Measurements from ENCODE around the gene PHKB. TPM values are rescaled to one million over a fixed set of nuclear protein-coding genes. Genes with fewer than 3 reads are reported as not detected.

The PHKB gene
- total and polyA plus RNA-seq, 2 experiments from 2014 or later: 31.3 to 52.0 TPM

DNA sequence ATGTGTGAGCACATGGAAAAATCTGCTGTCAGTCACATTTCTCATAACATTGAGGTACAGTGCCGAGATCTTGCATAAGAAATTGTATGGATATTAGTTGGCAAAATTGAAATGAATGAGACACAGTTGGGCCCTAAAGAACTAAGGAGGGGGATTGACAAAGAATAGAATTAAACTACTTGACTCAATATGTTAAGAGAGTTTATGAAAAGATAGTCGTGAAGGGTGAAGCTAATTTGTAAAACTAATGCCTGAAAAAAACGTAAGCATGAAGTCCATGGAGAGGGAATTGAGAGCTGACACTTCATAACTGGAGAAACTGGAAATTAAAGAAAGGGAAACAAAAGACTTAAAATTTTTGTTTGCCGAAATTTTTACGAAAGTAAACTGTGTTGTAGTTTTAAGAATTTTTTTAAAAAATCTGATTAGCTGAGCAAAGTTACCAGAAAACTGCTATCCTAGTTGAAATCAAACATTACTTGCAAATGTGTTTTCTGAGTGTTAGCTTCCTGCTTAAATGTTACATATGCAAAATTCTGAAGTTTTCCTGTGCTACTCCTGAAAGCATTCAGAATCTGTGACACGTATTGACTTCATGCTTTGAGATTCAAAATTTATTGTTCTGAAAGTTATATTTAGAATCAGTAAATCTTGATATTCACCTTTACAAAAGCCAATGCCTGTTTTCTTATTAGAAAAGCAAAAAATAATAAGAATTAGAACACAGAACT lies 239.9 kb downstream of the PHKB start:
- Histone ChIP-seq H4K20me1 (ENCODE audit: insufficient read depth) (no peaks in the 10 kb centered on the region), H3K9me3 (ENCODE audit: low read depth) (no peaks in the 10 kb centered on the region), H3K27ac (no peak overlapping the region), H3F3A (ENCODE audit: insufficient read depth) (no peaks in the 10 kb centered on the region), H3K79me2 (ENCODE audit: insufficient read depth) (no peaks in the 10 kb centered on the region), H3K27me3 (replicated peaks; ENCODE audit: insufficient read depth) (no peaks in the 10 kb centered on the region), H2AFZ (no peak overlapping the region), H3K9me2 (ENCODE audit: insufficient read depth) (no peaks in the 10 kb centered on the region), H3K4me2 (ENCODE audit: unreplicated experiment) (no peak overlapping the region), H3K9ac (no peak overlapping the region), H3K4me1 (ENCODE audit: insufficient read depth) (no peaks in the 10 kb centered on the region), H3K4me3 (no peak overlapping the region), H3K36me3 (ENCODE audit: low read depth) (peaks cover under 1% of the 10 kb centered on the region)
- WGBS, 2 experiments (ENCODE audit: low coverage in 1 of 2, low lambda C conversion rate in 2 of 2, missing lambda C conversion rate in 2 of 2): 73% methylated on average over 6 of the region's 6 CpGs
- in situ Hi-C loops (cut with MboI): no loop called here
- no peak for DNase-seq
- TF ChIP-seq EZH2phosphoT487 (IDR thresholded peaks at IDR 0.05; ENCODE audit: insufficient read depth, low read depth) (no peak), EZH2 (IDR thresholded peaks at IDR 0.05; ENCODE audit: insufficient read depth, poor library complexity, severe bottlenecking) (no peak)

DNA sequence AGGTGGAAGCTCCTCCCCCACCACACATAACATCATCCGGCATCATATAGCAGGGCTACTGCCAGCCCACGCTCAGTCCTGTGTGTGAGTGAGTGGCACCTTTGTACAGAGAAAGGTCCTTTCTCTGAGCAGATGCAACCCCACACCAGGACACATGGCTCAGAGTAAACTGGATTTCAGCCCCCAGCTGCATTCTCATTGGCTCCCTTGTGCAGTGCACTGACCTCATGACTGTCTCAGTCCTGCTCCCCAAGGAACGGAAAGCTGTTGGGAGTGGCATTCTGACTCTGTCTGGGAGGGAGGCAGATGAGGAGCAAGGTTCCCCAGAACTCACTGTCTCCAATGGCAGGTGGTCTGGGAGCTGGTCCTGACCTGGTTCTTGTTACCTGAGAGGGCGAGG lies 244.1 kb downstream of the PHKB start:
- 74 to 78% methylated on average over 4 of the region's 4 CpGs for WGBS, 2 experiments (ENCODE audit: low coverage in 1 of 2, low lambda C conversion rate in 2 of 2, missing lambda C conversion rate in 2 of 2)
- no peak for DNase-seq
- Histone ChIP-seq H3K27ac (no peak overlapping the region), H3K9ac (no peak overlapping the region), H2AFZ (no peak overlapping the region), H3F3A (ENCODE audit: insufficient read depth) (no peaks in the 10 kb centered on the region), H3K4me3 (no peak overlapping the region), H3K27me3 (replicated peaks; ENCODE audit: insufficient read depth) (no peaks in the 10 kb centered on the region), H3K9me3 (ENCODE audit: low read depth) (no peaks in the 10 kb centered on the region), H3K79me2 (ENCODE audit: insufficient read depth) (no peaks in the 10 kb centered on the region), H3K36me3 (ENCODE audit: low read depth) (no peaks in the 10 kb centered on the region), H3K4me2 (ENCODE audit: unreplicated experiment) (no peak overlapping the region), H3K9me2 (ENCODE audit: insufficient read depth) (no peaks in the 10 kb centered on the region), H4K20me1 (ENCODE audit: insufficient read depth) (no peaks in the 10 kb centered on the region), H3K4me1 (ENCODE audit: insufficient read depth) (no peaks in the 10 kb centered on the region)
- in situ Hi-C loops (cut with MboI): no loop called here
- TF ChIP-seq EZH2phosphoT487 (IDR thresholded peaks at IDR 0.05; ENCODE audit: insufficient read depth, low read depth): no peak
- no peak for TF ChIP-seq EZH2 (IDR thresholded peaks at IDR 0.05; ENCODE audit: insufficient read depth, poor library complexity, severe bottlenecking)

DNA sequence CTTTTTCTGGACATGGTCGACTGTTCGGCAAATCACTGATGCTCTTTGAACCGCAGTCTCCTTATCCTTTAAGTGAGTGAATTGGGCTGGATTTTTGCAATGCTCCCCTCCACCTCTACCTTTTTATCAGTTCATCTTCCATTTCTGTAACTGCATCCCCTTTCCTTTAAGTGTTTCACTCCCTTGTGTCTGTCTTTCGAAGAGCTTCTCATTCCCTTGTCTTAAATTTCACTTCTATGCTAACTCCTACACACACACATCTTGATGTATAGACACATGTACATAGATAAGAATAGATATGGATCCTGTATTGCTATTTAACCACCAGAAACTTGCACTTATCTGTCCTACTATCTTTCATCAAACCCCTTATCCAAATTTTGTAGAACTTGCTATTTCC lies 250.7 kb downstream of the PHKB start:
- Histone ChIP-seq H3K79me2 (ENCODE audit: insufficient read depth) (no peaks in the 10 kb centered on the region), H3K9me3 (ENCODE audit: low read depth) (no peaks in the 10 kb centered on the region), H3F3A (ENCODE audit: insufficient read depth) (peaks cover 8% of the 10 kb centered on the region), H3K4me3 (no peak overlapping the region), H4K20me1 (ENCODE audit: insufficient read depth) (no peaks in the 10 kb centered on the region), H3K27ac (no peak overlapping the region), H3K9ac (no peak overlapping the region), H3K4me2 (ENCODE audit: unreplicated experiment) (no peak overlapping the region), H2AFZ (no peak overlapping the region), H3K27me3 (replicated peaks; ENCODE audit: insufficient read depth) (no peaks in the 10 kb centered on the region), H3K36me3 (ENCODE audit: low read depth) (no peaks in the 10 kb centered on the region), H3K4me1 (ENCODE audit: insufficient read depth) (peaks cover 12% of the 10 kb centered on the region; the same call in 1 of the 2 replicates), H3K9me2 (ENCODE audit: insufficient read depth) (no peaks in the 10 kb centered on the region)
- DNase-seq: no peak
- WGBS, 2 experiments (ENCODE audit: low coverage in 1 of 2, low lambda C conversion rate in 2 of 2, missing lambda C conversion rate in 2 of 2): 91 to 98% methylated on average over 4 of the region's 4 CpGs
- TF ChIP-seq EZH2 (IDR thresholded peaks at IDR 0.05; ENCODE audit: insufficient read depth, poor library complexity, severe bottlenecking) (no peak), EZH2phosphoT487 (IDR thresholded peaks at IDR 0.05; ENCODE audit: insufficient read depth, low read depth) (no peak)
- in situ Hi-C loops (cut with MboI): no loop called here

DNA sequence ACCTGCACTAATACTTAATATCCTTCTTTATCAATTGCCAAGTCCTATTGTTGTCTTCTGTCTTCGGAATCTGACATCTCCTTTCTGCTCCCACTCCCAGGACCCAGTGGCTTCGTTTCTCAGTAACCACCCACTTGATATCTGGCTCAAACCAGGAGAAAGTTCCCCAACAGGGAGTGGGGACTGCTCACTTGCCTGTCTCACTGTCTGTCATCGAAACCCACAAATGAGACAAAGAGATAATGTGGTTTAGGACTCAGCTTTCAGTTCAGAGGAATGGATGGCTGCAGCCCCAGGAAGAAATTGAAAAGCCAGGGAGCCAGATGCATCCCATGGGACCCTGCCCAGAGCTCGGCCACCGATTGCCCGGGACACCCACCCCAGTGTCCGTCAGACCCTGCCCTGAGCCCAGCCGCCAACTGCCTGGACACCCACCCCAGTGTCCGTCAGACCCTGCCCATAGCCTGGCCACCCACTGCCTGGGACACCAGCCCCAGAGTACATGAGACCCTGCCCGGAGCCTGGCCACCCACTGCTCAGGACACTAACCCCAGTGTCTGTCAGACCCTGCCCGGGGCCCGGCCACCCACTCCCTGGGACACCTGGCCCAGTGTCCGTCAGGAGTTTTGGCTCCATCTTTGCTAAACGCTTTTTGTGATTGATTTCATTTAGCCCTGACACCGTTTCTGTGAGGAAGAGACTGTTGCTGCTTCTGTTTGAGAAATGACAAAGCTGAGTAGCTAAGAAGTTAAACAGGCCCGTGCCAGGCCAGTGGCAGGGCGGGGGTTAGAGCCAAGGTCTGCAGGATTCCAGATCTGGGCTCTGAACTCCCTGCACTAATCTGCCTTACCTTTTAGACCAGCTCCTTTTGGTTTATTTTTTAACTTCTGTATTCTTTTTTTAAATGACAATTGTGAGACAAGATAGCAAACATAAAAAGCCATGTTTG lies 251.4 kb downstream of the PHKB start:
- Histone ChIP-seq H3K27me3 (replicated peaks; ENCODE audit: insufficient read depth) (no peaks in the 10 kb centered on the region), H3K79me2 (ENCODE audit: insufficient read depth) (no peaks in the 10 kb centered on the region), H3K9ac (no peak overlapping the region), H4K20me1 (ENCODE audit: insufficient read depth) (no peaks in the 10 kb centered on the region), H3K9me2 (ENCODE audit: insufficient read depth) (no peaks in the 10 kb centered on the region), H3F3A (ENCODE audit: insufficient read depth) (peaks cover 8% of the 10 kb centered on the region), H3K4me1 (ENCODE audit: insufficient read depth) (peaks cover 12% of the 10 kb centered on the region; the same call in 1 of the 2 replicates), H3K4me3 (no peak overlapping the region), H3K9me3 (ENCODE audit: low read depth) (no peaks in the 10 kb centered on the region), H3K36me3 (ENCODE audit: low read depth) (no peaks in the 10 kb centered on the region), H2AFZ (peak overlapping the region; percentile 23; the same call in 1 of the 2 replicates), H3K27ac (no peak overlapping the region), H3K4me2 (ENCODE audit: unreplicated experiment) (no peak overlapping the region)
- in situ Hi-C loops (cut with MboI): no loop called here
- DNase-seq: no peak
- WGBS, 2 experiments (ENCODE audit: low coverage in 1 of 2, low lambda C conversion rate in 2 of 2, missing lambda C conversion rate in 2 of 2): 71 to 73% methylated on average over 17 of the region's 17 CpGs
- TF ChIP-seq EZH2 (IDR thresholded peaks at IDR 0.05; ENCODE audit: insufficient read depth, poor library complexity, severe bottlenecking) (no peak), EZH2phosphoT487 (IDR thresholded peaks at IDR 0.05; ENCODE audit: insufficient read depth, low read depth) (no peak)

All from GM23248 (cell line).